K562 (cell line): ENCODE results near the gene FUZ. TPM values are rescaled to one million over a fixed set of nuclear protein-coding genes. Genes with fewer than 3 reads are reported as not detected.

Experiments
- BHLHE40 ChIP-seq: IDR thresholded peaks from 2 replicates; pipeline ENCODE4 v1.6.1; 2011; ENCODE audit warnings: low read length, improper control_type of control experiment
- BRD9 ChIP-seq: fragments of 450-650 bp; IDR thresholded peaks from 2 replicates; pipeline ENCODE4 v1.6.1; 2018; ENCODE audit warnings: low read depth; ENCODE audit not compliant: partially characterized antibody
- DIDO1 ChIP-seq: fragments of 450-650 bp; IDR thresholded peaks from 2 replicates; pipeline ENCODE4 v1.6.1; 2016; ENCODE audit warnings: low read depth, missing biosample characterization, missing genetic modification characterization
- EP400 ChIP-seq: fragments of 450-650 bp; IDR thresholded peaks from 2 replicates; pipeline ENCODE4 v1.6.1; 2017; ENCODE audit warnings: antibody characterized with exemption, mild to moderate bottlenecking, moderate library complexity
- ETV5 ChIP-seq: sonication (generic); formaldehyde crosslinking; IDR thresholded peaks from 2 replicates; pipeline ENCODE4 v1.4.0; 2020; ENCODE audit warnings: low read depth, mild to moderate bottlenecking, missing genetic modification reagents
- HDAC2 ChIP-seq: fragments of 450-650 bp; IDR thresholded peaks from 2 replicates; pipeline ENCODE4 v1.6.1; 2016; ENCODE audit warnings: mild to moderate bottlenecking
- KLF1 ChIP-seq: fragments of 450-650 bp; IDR thresholded peaks from 2 replicates; pipeline ENCODE4 v1.6.1; 2016; ENCODE audit warnings: missing genetic modification characterization, missing compliant biosample characterization
- MTF1 ChIP-seq: fragments of 250-450 bp; sonication (Bioruptor Pico); IDR thresholded peaks from 2 replicates; pipeline ENCODE4 v1.9.0; 2021; ENCODE audit warnings: moderate library complexity, mild to moderate bottlenecking, inconsistent platforms, borderline replicate concordance
- NFATC3 ChIP-seq: fragments of 450-650 bp; IDR thresholded peaks from 2 replicates; pipeline ENCODE4 v1.6.1; 2017; ENCODE audit warnings: mild to moderate bottlenecking
- POLR2AphosphoS5 ChIP-seq: IDR thresholded peaks from 2 replicates; pipeline ENCODE4 v1.6.1; 2011; ENCODE audit warnings: mild to moderate bottlenecking, low read depth, low read length, moderate library complexity; ENCODE audit not compliant: control insufficient read depth, insufficient read depth
- POLR2B ChIP-seq: fragments of 450-650 bp; IDR thresholded peaks from 2 replicates; pipeline ENCODE4 v1.6.1; 2018; ENCODE audit warnings: low read depth; ENCODE audit not compliant: partially characterized antibody
- SNRNP70 ChIP-seq: fragments of 200-400 bp; formaldehyde crosslinking; optimal IDR thresholded peaks from 2 replicates; pipeline ENCODE3; 2017; ENCODE audit warnings: low read depth, low read length
- SPI1 ChIP-seq: IDR thresholded peaks from 2 replicates; pipeline ENCODE4 v1.6.1; 2011; ENCODE audit warnings: low read depth, low read length, control low read depth, borderline replicate concordance
- SREBF1 ChIP-seq: fragments of 150-350 bp; IDR thresholded peaks from 2 replicates; pipeline ENCODE4 v1.6.1; 2014; ENCODE audit warnings: antibody characterized with exemption, low read depth, low read length, borderline replicate concordance
- SRF ChIP-seq, 2 experiments: fragments of 250-450, 450-650 bp in 1 of 2; sonication (Bioruptor Pico) in 1 of 2; sonication (generic) in 1 of 2; formaldehyde crosslinking; IDR thresholded peaks; 2 replicates each; pipeline versions ENCODE4 v1.5.0 to v1.5.1; 2020 to 2022; ENCODE audit warnings: mild to moderate bottlenecking in 1 of 2, missing genetic modification reagents in 1 of 2
- TEAD1 ChIP-seq, 2 experiments: fragments of 450-650 bp in 1 of 2; sonication (generic) in 1 of 2; formaldehyde crosslinking; IDR thresholded peaks; 2 replicates each; pipeline versions ENCODE4 v1.4.0 to v1.8.0; 2020 to 2022; ENCODE audit warnings: mild to moderate bottlenecking in 2 of 2, missing genetic modification reagents in 1 of 2
- TOE1 ChIP-seq, 2 experiments: fragments of 450-650 bp in 1 of 2; sonication (generic) in 1 of 2; formaldehyde crosslinking in 1 of 2; IDR thresholded peaks; 2 replicates each; pipeline versions ENCODE4 v1.7.1 to v1.8.0; 2016 to 2022; ENCODE audit warnings: borderline replicate concordance in 2 of 2, mild to moderate bottlenecking in 2 of 2, antibody characterized with exemption in 1 of 2, inconsistent platforms in 1 of 2, low read depth in 1 of 2, missing genetic modification reagents in 1 of 2, moderate library complexity in 1 of 2
- WHSC1 ChIP-seq: IDR thresholded peaks from one replicate; pipeline ENCODE4 v1.6.1; 2012; ENCODE audit warnings: low read length, control low read depth, inconsistent platforms
- XRCC5 ChIP-seq: fragments of 200-400 bp; formaldehyde crosslinking; IDR thresholded peaks from 2 replicates; pipeline ENCODE4 v1.6.1; 2017; ENCODE audit warnings: low read depth, mild to moderate bottlenecking, low read length
- ZNF583 ChIP-seq: fragments of 250-450 bp; sonication (Bioruptor Pico); IDR thresholded peaks from 2 replicates; pipeline ENCODE4 v1.4.0; 2020
- ZNF717 ChIP-seq: fragments of 250-450 bp; sonication (Bioruptor Pico); IDR thresholded peaks from 2 replicates; pipeline ENCODE4 v1.5.0; 2021
- polyA plus RNA-seq, 8 experiments: library from polyadenylated mRNA; depleted of rRNA in 4 of 8; stranded (reverse) in 5 of 8; unstranded in 3 of 8; fragments of >200 nt; fragmentation: Nextera tagmentation in 2 of 8; fragmentation: Illumina TruSeq in 1 of 8; extraction: Ambion mirVana in 2 of 8; extraction: Trizol in 1 of 8; gene quantifications; 2 replicates each; pipeline versions ENCODE4 v1.2.1 to v1.2.3, GENCODE V29; 2011 to 2014; ENCODE audit warnings: inconsistent platforms in 1 of 8, missing spikeins in 1 of 8
- total RNA-seq, 7 experiments: library from RNA; depleted of rRNA in 6 of 7; stranded (reverse); fragments of >200 nt in 6 of 7; fragmentation: Illumina TruSeq in 2 of 7; extraction: Trizol in 2 of 7; gene quantifications; 2 replicates each; pipeline versions ENCODE4 v1.2.1 to v1.2.3, GENCODE V29; 2011 to 2021; ENCODE audit warnings: low replicate concordance in 1 of 7
- TF ChIP-seq, protein P1 (sequence below): sonication (generic); formaldehyde crosslinking; IDR thresholded peaks from 2 replicates; pipeline ENCODE4 v1.8.0; 2022; ENCODE audit warnings: mild to moderate bottlenecking, missing genetic modification reagents
- TF ChIP-seq, protein P2 (sequence below): fragments of 250-450 bp; sonication (Bioruptor Pico); IDR thresholded peaks from 2 replicates; pipeline ENCODE4 v1.4.0; 2020
- TF ChIP-seq, protein P3 (sequence below): fragments of 250-450 bp; sonication (Bioruptor Pico); IDR thresholded peaks from 2 replicates; pipeline ENCODE4 v1.4.0; 2020; ENCODE audit warnings: mild to moderate bottlenecking

Gene FUZ
- total and polyA plus RNA-seq, 9 of the 15 experiments (the other 6 are each of a cell fraction or from before 2014, with no cell fraction given) = 0.17 to 7.6 (median 3.6) TPM; not detected in 1

DNA sequence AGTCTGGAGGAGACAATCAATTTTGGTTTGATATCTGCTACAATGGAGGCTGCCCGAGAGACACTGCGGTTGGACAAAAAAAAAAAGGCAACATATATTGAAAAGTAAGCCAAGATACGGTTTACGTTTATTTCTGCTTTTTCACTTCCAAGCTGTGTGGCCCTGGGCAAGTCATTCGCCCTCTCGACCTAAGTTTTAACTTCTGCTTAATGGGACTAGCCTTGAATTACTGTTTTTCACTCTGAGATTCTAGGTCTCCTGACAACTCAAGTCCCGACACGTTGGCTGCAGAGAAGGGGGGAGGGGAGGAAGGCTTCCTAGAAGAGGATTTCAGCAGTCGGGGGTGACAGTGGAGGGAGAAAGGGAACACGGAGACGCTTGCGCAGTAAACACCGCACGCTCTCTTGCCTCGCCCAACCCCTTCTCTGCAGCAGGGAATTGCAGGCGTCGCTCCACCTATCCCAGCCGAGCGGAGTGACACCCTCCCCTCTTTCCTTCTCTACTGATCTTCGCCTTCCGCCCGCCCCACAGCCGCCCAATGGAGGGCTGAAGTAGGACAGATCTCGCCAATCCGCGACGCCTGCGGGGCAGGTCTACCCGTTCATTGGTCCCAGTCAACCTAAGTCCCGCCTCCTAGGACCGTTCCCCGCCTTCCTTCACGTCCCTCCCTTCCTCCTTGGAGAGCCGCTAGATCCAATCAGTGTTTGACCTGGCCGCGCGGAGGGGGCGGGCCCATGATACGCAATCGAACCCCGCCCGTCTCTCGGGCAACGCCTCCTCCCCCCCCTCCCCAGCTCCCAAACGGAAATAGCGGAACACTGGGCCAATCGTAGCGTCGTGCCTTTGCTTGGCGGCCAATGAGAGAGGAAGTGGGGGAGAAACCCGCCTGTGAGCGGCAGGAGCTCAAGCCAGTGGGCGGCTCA, 46.8 kb downstream of the FUZ start (continued):
- no peak for TF ChIP-seq MTF1 (CRISPR knock-in tag)
- TF ChIP-seq, protein P1, sequence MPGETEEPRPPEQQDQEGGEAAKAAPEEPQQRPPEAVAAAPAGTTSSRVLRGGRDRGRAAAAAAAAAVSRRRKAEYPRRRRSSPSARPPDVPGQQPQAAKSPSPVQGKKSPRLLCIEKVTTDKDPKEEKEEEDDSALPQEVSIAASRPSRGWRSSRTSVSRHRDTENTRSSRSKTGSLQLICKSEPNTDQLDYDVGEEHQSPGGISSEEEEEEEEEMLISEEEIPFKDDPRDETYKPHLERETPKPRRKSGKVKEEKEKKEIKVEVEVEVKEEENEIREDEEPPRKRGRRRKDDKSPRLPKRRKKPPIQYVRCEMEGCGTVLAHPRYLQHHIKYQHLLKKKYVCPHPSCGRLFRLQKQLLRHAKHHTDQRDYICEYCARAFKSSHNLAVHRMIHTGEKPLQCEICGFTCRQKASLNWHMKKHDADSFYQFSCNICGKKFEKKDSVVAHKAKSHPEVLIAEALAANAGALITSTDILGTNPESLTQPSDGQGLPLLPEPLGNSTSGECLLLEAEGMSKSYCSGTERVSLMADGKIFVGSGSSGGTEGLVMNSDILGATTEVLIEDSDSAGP (CRISPR knock-in tag) = 0 out of 2 replicates have a peak, but pooled peaks have one; percentile 35
- 0 out of 2 replicates have a peak, but pooled peaks have one; percentile 0 for TF ChIP-seq SREBF1
- peak; percentile 49 for TF ChIP-seq HDAC2
- TF ChIP-seq SNRNP70 = no peak
- TF ChIP-seq, protein P2, sequence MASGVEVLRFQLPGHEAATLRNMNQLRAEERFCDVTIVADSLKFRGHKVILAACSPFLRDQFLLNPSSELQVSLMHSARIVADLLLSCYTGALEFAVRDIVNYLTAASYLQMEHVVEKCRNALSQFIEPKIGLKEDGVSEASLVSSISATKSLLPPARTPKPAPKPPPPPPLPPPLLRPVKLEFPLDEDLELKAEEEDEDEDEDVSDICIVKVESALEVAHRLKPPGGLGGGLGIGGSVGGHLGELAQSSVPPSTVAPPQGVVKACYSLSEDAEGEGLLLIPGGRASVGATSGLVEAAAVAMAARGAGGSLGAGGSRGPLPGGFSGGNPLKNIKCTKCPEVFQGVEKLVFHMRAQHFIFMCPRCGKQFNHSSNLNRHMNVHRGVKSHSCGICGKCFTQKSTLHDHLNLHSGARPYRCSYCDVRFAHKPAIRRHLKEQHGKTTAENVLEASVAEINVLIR (CRISPR knock-in tag) = peak; percentile 47; the same call in 1 of the 2 replicates
- peak; percentile 40 for TF ChIP-seq BRD9
- TF ChIP-seq ETV5 (CRISPR knock-in tag) = no peak
- TF ChIP-seq TOE1 (IDR thresholded peaks at IDR 0.05; ENCODE audit: borderline replicate concordance) = no peak
- TF ChIP-seq TOE1 (CRISPR knock-in tag; IDR thresholded peaks at IDR 0.05; ENCODE audit: borderline replicate concordance, low read depth) = no peak
- TF ChIP-seq, protein P3, sequence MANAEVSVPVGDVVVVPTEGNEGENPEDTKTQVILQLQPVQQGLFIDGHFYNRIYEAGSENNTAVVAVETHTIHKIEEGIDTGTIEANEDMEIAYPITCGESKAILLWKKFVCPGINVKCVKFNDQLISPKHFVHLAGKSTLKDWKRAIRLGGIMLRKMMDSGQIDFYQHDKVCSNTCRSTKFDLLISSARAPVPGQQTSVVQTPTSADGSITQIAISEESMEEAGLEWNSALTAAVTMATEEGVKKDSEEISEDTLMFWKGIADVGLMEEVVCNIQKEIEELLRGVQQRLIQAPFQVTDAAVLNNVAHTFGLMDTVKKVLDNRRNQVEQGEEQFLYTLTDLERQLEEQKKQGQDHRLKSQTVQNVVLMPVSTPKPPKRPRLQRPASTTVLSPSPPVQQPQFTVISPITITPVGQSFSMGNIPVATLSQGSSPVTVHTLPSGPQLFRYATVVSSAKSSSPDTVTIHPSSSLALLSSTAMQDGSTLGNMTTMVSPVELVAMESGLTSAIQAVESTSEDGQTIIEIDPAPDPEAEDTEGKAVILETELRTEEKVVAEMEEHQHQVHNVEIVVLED = peak; percentile 35; the same call in 1 of the 2 replicates
- TF ChIP-seq NFATC3 = no peak
- no peak for TF ChIP-seq DIDO1 (tag)
- peak in 1 of 2 experiments; percentile 46; a peak in 1 of 4 replicates for TF ChIP-seq SRF (CRISPR knock-in tag; IDR thresholded peaks at IDR 0.05)
- 0 out of 4 replicates have a peak, but pooled peaks of 1 of the 2 experiments have one; percentile 48 for TF ChIP-seq TEAD1 (CRISPR knock-in tag; IDR thresholded peaks at IDR 0.05)
- no peak for TF ChIP-seq WHSC1
- no peak for TF ChIP-seq ZNF583 (CRISPR knock-in tag)
- peak; percentile 95 for TF ChIP-seq SPI1
- peak; percentile 29; the same call in 1 of the 2 replicates for TF ChIP-seq BHLHE40
- peak; percentile 79 for TF ChIP-seq EP400
- TF ChIP-seq XRCC5 = no peak
- TF ChIP-seq POLR2AphosphoS5 = peak; percentile 84
- TF ChIP-seq KLF1 = peak; percentile 51; the same call in 1 of the 2 replicates
- no peak for TF ChIP-seq ZNF717 (CRISPR knock-in tag)
- peak; percentile 77 for TF ChIP-seq POLR2B
